Right ventricle myocardium inferior (tissue), 1 donor: ENCODE results near the gene STPG4. TPM values are rescaled to one million over a fixed set of nuclear protein-coding genes. Genes with fewer than 3 reads are reported as not detected.
A peak's percentile ranks its signal among the peaks of the same experiment; 100 is the strongest.
"Not testable (repeated sequence)": the region's sequence is repeated elsewhere in the genome, so short reads cannot be mapped to it uniquely, and the experiment has no call there.

Source experiments
- ATAC-seq: fragments of 200-7000 bp; cut with Tn5 transposase; one replicate; pipeline ENCODE4 v1.9.1; 2020; ENCODE audit warnings: mild to moderate bottlenecking, moderate library complexity
- DNase-seq: peaks from one replicate; pipeline ENCODE4 v3.0.0; 2021; ENCODE audit errors: missing footprints
- intact Hi-C: fragments of 100-400 bp; cut with DNase I; formaldehyde crosslinking; loops from one replicate; pipeline ENCODE4 v1.11.0; 2022
- total RNA-seq: library from RNA; stranded (reverse); fragmentation: NEBNext Ultra II Directional; extraction: Animal tissue kit (Norgen Biotek cat#: 25700); gene quantifications from one replicate; pipeline ENCODE4 v1.2.1, GENCODE V29; 2021
- donor health status: DM: no; HTN: yes; CAD: no; lungs with severe emphysema.

STPG4 gene
- total RNA-seq, 1 donor from 2014 or later: not detected

GRCh38 chr2:47134386-47135090, 20.6 kb downstream of the STPG4 start:
- intact Hi-C loops: no loop called here
- no peak for ATAC-seq
- DNase-seq: no peak

- DNase-seq: no peak
- no peak for ATAC-seq
- intact Hi-C loops: no loop called here
Observed at GRCh38 chr2:47133046-47133445, 22.1 kb downstream of the STPG4 start.

GRCh38 chr2:47129191-47129706, 25.9 kb downstream of the STPG4 start:
- intact Hi-C loops: no loop called here
- DNase-seq (no peak), ATAC-seq (peak; percentile 64)

- ATAC-seq (no peak), DNase-seq (no peak)
- intact Hi-C loops: no loop called here
Observed at GRCh38 chr2:47128705-47129104, 26.4 kb downstream of the STPG4 start.

GRCh38 chr2:47127862-47128543, 27.1 kb downstream of the STPG4 start:
- ATAC-seq: no peak
- DNase-seq: no peak
- intact Hi-C loops: no loop called here

GRCh38 chr2:47126783-47127182, 28.3 kb downstream of the STPG4 start:
- no peak for ATAC-seq
- DNase-seq: no peak
- intact Hi-C loops: no loop called here

- DNase-seq, ATAC-seq, intact Hi-C loops: not testable (repeated sequence)
Observed at GRCh38 chr2:47124740-47125139, 30.4 kb downstream of the STPG4 start.

GRCh38 chr2:47120424-47120823, 34.7 kb downstream of the STPG4 start:
- intact Hi-C loops, ATAC-seq, DNase-seq: not testable (repeated sequence)

- ATAC-seq (no peak), DNase-seq (no peak)
- intact Hi-C loops: no loop called here
Observed at GRCh38 chr2:47119001-47119400, 36.1 kb downstream of the STPG4 start.

GRCh38 chr2:47118581-47118980, 36.5 kb downstream of the STPG4 start:
- intact Hi-C loops: no loop called here
- ATAC-seq: no peak
- DNase-seq: no peak

GRCh38 chr2:47112665-47113435, 42.3 kb downstream of the STPG4 start:
- DNase-seq (no peak), ATAC-seq (no peak)
- intact Hi-C loops: no loop called here

- ATAC-seq: no peak
- no peak for DNase-seq
- intact Hi-C loops: no loop called here
Observed at GRCh38 chr2:47109680-47110079, 45.4 kb downstream of the STPG4 start.

GRCh38 chr2:47109007-47109375, 46.1 kb downstream of the STPG4 start:
- no peak for DNase-seq
- intact Hi-C loops: no loop called here
- no peak for ATAC-seq

- intact Hi-C loops: not testable (repeated sequence)
Observed at GRCh38 chr2:47108267-47109006, 46.7 kb downstream of the STPG4 start.

GRCh38 chr2:47107201-47107600, 47.9 kb downstream of the STPG4 start:
- DNase-seq, intact Hi-C loops, ATAC-seq: not testable (repeated sequence)

More at GRCh38 chr2:47108267-47109006, 46.7 kb downstream of the STPG4 start:
- DNase-seq, ATAC-seq: not testable (repeated sequence)

GRCh38 chr2:47106231-47106630, 48.9 kb downstream of the STPG4 start:
- intact Hi-C loops, ATAC-seq, DNase-seq: not testable (repeated sequence)

- intact Hi-C loops, ATAC-seq: not testable (repeated sequence)
Observed at GRCh38 chr2:47099712-47100111, 55.4 kb downstream of the STPG4 start.

GRCh38 chr2:47098953-47099352, 56.2 kb downstream of the STPG4 start:
- DNase-seq (no peak), ATAC-seq (no peak)
- intact Hi-C loops: no loop called here

More at GRCh38 chr2:47099712-47100111, 55.4 kb downstream of the STPG4 start:
- DNase-seq: not testable (repeated sequence)

- DNase-seq: no peak
- intact Hi-C loops: no loop called here
- ATAC-seq: no peak
Observed at GRCh38 chr2:47097563-47097962, 57.5 kb downstream of the STPG4 start.
